ENCODE results near the gene RTP3.
"Not testable (repeated sequence)": the region's sequence is repeated elsewhere in the genome, so short reads cannot be mapped to it uniquely, and the experiment has no call there.

Gene RTP3

DNA sequence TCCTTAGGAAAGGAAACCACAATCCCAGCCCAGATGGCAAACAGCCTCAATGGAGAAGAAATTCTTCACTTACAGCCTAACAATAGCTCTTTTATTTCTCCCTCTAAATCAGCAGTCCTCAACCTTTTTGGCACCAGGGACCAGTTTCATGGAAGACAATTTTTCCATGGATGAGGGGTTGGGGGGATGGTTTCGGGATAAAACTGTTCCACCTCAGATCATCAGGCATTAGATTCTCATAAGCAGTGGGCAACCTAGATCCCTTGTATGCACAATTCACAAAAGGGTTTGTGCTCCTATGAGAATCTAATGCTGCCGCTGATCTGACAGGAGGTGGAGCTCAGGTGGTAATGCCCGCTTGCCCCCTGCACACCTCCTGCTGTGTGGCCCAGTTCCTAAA, 50.8 kb downstream of the RTP3 start:
- not testable (repeated sequence) for DNase-seq (ENCODE audit: low read depth)

DNA sequence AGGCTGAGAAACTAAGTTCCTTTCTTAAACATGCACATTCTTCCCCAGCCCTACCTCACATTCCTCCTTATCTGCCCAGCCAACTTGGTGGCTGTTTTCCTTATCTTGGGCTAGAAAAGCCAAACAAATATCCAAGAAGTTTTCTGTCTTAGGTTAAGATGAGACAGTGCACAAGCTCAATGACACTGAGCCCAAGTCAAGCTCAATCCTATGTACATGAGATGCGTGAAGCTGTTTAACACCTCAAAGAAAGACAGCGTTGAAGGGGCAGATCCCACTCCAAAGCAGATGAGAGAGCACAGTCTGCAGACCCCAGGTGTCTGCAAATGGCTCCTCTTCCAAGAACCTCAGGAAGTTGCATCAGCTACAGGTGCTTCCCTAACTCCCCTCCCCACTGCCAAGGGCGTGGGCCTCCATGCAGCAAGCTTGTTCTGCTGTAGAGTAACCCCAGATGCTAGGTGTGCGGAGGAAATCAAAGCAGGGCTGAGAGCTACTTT, 51.7 kb downstream of the RTP3 start:
- DNase-seq (ENCODE audit: low read depth): no peak

DNA sequence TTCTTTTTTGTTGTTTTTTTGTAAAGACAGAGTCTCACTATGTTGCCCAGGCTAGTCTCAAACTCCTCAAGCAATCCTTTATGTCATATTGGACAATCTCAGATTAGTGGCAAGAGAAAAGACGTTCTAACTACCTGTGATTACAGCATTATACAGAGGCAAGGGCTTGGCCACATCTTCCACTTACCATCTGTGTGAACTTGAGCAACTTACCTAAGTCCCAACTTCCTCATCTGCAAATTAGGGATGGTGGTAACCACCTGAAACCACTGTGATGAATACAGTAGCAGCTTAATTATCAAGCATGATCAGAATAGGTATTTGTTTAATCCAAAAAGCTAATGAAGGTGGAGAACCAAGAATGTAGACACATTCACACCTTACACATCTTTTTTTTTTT, 52.2 kb downstream of the RTP3 start:
- DNase-seq (ENCODE audit: low read depth): no peak

All from activated T-cell treated with anti-CD3 and anti-CD28 coated beads for 1 hour (primary cell).